Stimulated activated naive CD8-positive, alpha-beta T cell treated with anti-CD3 and anti-CD28 coated beads, Interleukin-15, amount 100 ng/mL, for 72 hours (primary cell): ENCODE data around the gene USP33.
"Not testable (repeated sequence)": the region's sequence is repeated elsewhere in the genome, so short reads cannot be mapped to it uniquely, and the experiment has no call there.

Experiments
- ATAC-seq: fragments of 150-1000 bp; cut with Tn5 transposase; 2 replicates; pipeline ENCODE4 v1.10.0; 2021; ENCODE audit warnings: mild to moderate bottlenecking, moderate library complexity
- DNase-seq, 2 donors: peaks; one replicate each; pipeline ENCODE4 v3.0.0; 2021 to 2022
- H3K27ac Mint-ChIP-seq, 2 donors: one replicate each; pipeline ENCODE4 v1.8.0; 2022; ENCODE audit warnings: mild to moderate bottlenecking in 2 of 2, mixed read lengths in 2 of 2, moderate library complexity in 2 of 2
- H3K27me3 Mint-ChIP-seq: one replicate; pipeline ENCODE4 v1.8.0; 2022; ENCODE audit warnings: mixed read lengths
- H3K4me1 Mint-ChIP-seq: one replicate; pipeline ENCODE4 v1.8.0; 2022; ENCODE audit warnings: mild to moderate bottlenecking, mixed read lengths
- H3K4me3 Mint-ChIP-seq, 2 donors: one replicate each; pipeline ENCODE4 v1.8.0; 2022; ENCODE audit warnings: mild to moderate bottlenecking in 2 of 2, mixed read lengths in 2 of 2, moderate library complexity in 1 of 2
- H3K9me3 Mint-ChIP-seq, 2 donors: one replicate each; pipeline ENCODE4 v1.8.0; 2022; ENCODE audit warnings: mixed read lengths in 2 of 2

The USP33 gene

DNA sequence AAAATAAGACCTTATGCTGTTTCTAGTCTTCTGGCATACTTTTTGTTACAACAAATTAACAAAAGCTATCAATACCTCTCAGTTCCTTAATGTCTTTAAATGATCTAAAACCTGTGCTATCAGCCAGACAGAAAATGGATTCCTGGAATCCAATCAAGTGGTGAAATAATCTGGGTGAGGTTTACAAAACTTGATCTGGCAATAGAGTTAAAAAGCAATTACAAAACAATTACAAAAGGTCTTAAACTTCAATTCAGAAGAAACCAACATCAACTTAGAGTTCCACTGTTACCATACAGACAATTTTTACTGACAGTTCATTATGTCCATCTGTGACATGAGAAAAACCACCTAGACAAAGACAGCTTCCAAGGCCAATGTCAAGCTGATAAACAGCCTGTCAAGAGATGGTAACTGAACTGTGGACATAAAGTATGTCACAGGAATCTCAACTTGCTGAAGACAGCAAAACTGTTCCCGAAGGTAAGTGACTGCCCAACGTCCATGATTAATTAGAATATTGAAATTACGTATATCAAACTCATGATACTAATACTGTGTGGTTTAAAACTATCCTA is 94.6 kb downstream of the USP33 start:
- Mint-ChIP-seq H3K4me1 (peaks cover 64% of the 10 kb centered on the region), H3K27me3 (no peaks in the 10 kb centered on the region), H3K9me3 (no peaks in the 10 kb centered on the region), H3K27ac (peak overlapping the region in 1 of 2 donors; percentile 31), H3K4me3 (no peak overlapping the region)
- no peak for ATAC-seq
- DNase-seq, result no peak

GRCh38 chr1:77661696-77662095 is 98.0 kb downstream of the USP33 start:
- Mint-ChIP-seq H3K27me3 (no peaks in the 10 kb centered on the region), H3K4me1 (peaks cover 41% of the 10 kb centered on the region), H3K4me3 (no peak overlapping the region), H3K9me3 (no peaks in the 10 kb centered on the region), H3K27ac (peak overlapping the region in 1 of 2 donors; percentile 52)
- DNase-seq (no peak), ATAC-seq (no peak)

GRCh38 chr1:77659879-77660593 is 99.6 kb downstream of the USP33 start:
- Mint-ChIP-seq H3K4me3 (no peak overlapping the region), H3K4me1 (peaks cover 41% of the 10 kb centered on the region), H3K9me3 (no peaks in the 10 kb centered on the region), H3K27ac (no peak overlapping the region), H3K27me3 (no peaks in the 10 kb centered on the region)
- DNase-seq (no peak), ATAC-seq (no peak)

GRCh38 chr1:77658271-77658670 is 101.4 kb downstream of the USP33 start:
- no peak for DNase-seq
- ATAC-seq, result no peak
- no peak overlapping the region for H3K4me3 Mint-ChIP-seq
- H3K27me3 Mint-ChIP-seq, result no peaks in the 10 kb centered on the region
- H3K27ac Mint-ChIP-seq, result no peak overlapping the region
- peaks cover 27% of the 10 kb centered on the region for H3K4me1 Mint-ChIP-seq
- H3K9me3 Mint-ChIP-seq, result peaks cover 0 to 3% of the 10 kb centered on the region in 2 donors

- H3K27me3 Mint-ChIP-seq, result no peaks in the 10 kb centered on the region
- peaks cover 4 to 9% of the 10 kb centered on the region in 2 donors for H3K9me3 Mint-ChIP-seq
- H3K27ac Mint-ChIP-seq, result no peak overlapping the region
- peaks cover 30% of the 10 kb centered on the region for H3K4me1 Mint-ChIP-seq
- no peak overlapping the region for H3K4me3 Mint-ChIP-seq
- DNase-seq (no peak), ATAC-seq (peak; percentile 42)
Observed at GRCh38 chr1:77655431-77655974, 104.1 kb downstream of the USP33 start.

GRCh38 chr1:77652970-77653516 is 106.6 kb downstream of the USP33 start:
- Mint-ChIP-seq H3K9me3 (peaks cover 20 to 31% of the 10 kb centered on the region in 2 donors), H3K4me3 (no peak overlapping the region), H3K4me1 (peaks cover 24% of the 10 kb centered on the region), H3K27ac (peak overlapping the region in 1 of 2 donors; percentile 87), H3K27me3 (no peaks in the 10 kb centered on the region)
- DNase-seq (no peak), ATAC-seq (no peak)

GRCh38 chr1:77652268-77652667 is 107.4 kb downstream of the USP33 start:
- no peak overlapping the region for H3K27ac Mint-ChIP-seq
- no peak for DNase-seq
- H3K4me3 Mint-ChIP-seq, result no peak overlapping the region
- H3K9me3 Mint-ChIP-seq, result peaks cover 20 to 31% of the 10 kb centered on the region in 2 donors
- H3K27me3 Mint-ChIP-seq, result no peaks in the 10 kb centered on the region
- peaks cover 23% of the 10 kb centered on the region for H3K4me1 Mint-ChIP-seq
- ATAC-seq, result no peak

- Mint-ChIP-seq H3K27ac (no peak overlapping the region), H3K27me3 (no peaks in the 10 kb centered on the region), H3K9me3 (peaks cover 17 to 31% of the 10 kb centered on the region in 2 donors), H3K4me3 (no peak overlapping the region), H3K4me1 (peaks cover 18% of the 10 kb centered on the region)
- DNase-seq, result no peak
- no peak for ATAC-seq
Observed at GRCh38 chr1:77649127-77649526, 110.5 kb downstream of the USP33 start.

DNA sequence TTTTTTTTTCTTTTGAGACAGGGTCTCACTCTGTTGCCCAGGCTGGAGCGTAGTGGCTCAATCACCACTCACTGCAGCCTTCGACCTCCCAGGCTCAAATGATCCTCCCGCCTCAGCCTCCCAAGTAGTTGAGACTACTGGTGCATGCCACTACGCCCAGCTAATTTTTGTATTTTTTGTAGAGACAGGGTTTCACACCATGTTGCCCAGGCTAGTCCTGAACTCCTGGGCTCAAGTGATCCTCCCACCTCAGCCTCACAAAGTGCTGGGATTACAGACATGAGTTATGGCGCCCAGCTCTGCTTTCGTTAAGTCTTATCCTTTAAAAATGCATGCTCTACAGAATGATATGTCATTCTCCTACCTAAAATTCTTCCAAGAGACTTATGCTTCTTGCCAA is 113.4 kb downstream of the USP33 start:
- ATAC-seq, DNase-seq, H3K27ac Mint-ChIP-seq, H3K27me3 Mint-ChIP-seq, H3K4me1 Mint-ChIP-seq, H3K4me3 Mint-ChIP-seq: not testable (repeated sequence)
- H3K9me3 Mint-ChIP-seq, result peaks cover 17 to 29% of the 10 kb centered on the region in 2 donors
